ENCODE data around the gene PITPNC1. TPM values are rescaled to one million over a fixed set of nuclear protein-coding genes. Genes with fewer than 3 reads are reported as not detected.
A peak's percentile ranks its signal among the peaks of the same experiment; 100 is the strongest.

Gene PITPNC1
- polyA plus RNA-seq, 1 experiment: 9.1 TPM

GRCh38 chr17:67362173-67362572 is 14.9 kb upstream of the PITPNC1 start:
- Histone ChIP-seq H3K4me3 (ENCODE audit: low read depth, low read length) (no peak overlapping the region), H3K9me3 (ENCODE audit: control insufficient read depth, insufficient read depth, low read length) (no peaks in the 10 kb centered on the region; the same call in 1 of the 2 replicates), H3K27ac (ENCODE audit: low read depth, low read length) (no peak overlapping the region), H3K27me3 (ENCODE audit: control insufficient read depth, insufficient read depth, low read length) (no peaks in the 10 kb centered on the region)
- no peak for TF ChIP-seq CTCF (IDR thresholded peaks at IDR 0.05; ENCODE audit: low read depth, low read length)
- ChIA-PET POLR2A (no interaction called here), CTCF (interaction anchor here (1.3 kb wide), 1 partner anchor 355 kb away, joined by 6 read pairs; the partner anchor contains the start of gene NOL11)
- no peak for DNase-seq (ENCODE audit: low read depth, low spot score)

- Histone ChIP-seq H3K4me3 (ENCODE audit: low read depth, low read length) (peak overlapping the region; percentile 98), H3K9me3 (ENCODE audit: control insufficient read depth, insufficient read depth, low read length) (no peaks in the 10 kb centered on the region; the same call in 1 of the 2 replicates), H3K27ac (ENCODE audit: low read depth, low read length) (no peak overlapping the region), H3K27me3 (ENCODE audit: control insufficient read depth, insufficient read depth, low read length) (no peaks in the 10 kb centered on the region)
- DNase-seq (ENCODE audit: low read depth, low spot score): no peak
- ChIA-PET CTCF (interaction anchor here (1.1 to 3.0 kb wide), 2 partner anchors 10 to 325 kb away, joined by 4 to 15 read pairs; partner anchors contain the start of gene PITPNC1), POLR2A (interaction anchor here (0.5 to 0.7 kb wide), 3 partner anchors 11 to 337 kb away, joined by 3 to 5 read pairs (median 3); no protein-coding TSS in a partner anchor)
- TF ChIP-seq CTCF (IDR thresholded peaks at IDR 0.05; ENCODE audit: low read depth, low read length): no peak
Measured at GRCh38 chr17:67364847-67365737, 12.0 kb upstream of the PITPNC1 start.

GRCh38 chr17:67365738-67366192 is 11.3 kb upstream of the PITPNC1 start:
- POLR2A ChIA-PET: interaction anchor here (0.7 kb wide), 2 partner anchors 10 to 329 kb away, joined by 3 read pairs; no protein-coding TSS in a partner anchor
- Histone ChIP-seq H3K27me3 (ENCODE audit: control insufficient read depth, insufficient read depth, low read length) (no peaks in the 10 kb centered on the region), H3K27ac (ENCODE audit: low read depth, low read length) (peak overlapping the region; percentile 90), H3K4me3 (ENCODE audit: low read depth, low read length) (peak overlapping the region; percentile 98), H3K9me3 (ENCODE audit: control insufficient read depth, insufficient read depth, low read length) (no peaks in the 10 kb centered on the region; the same call in 1 of the 2 replicates)
- CTCF ChIA-PET: interaction anchor here (0.8 to 3.0 kb wide), 3 partner anchors 10 to 324 kb away, joined by 3 to 15 read pairs (median 4); partner anchors contain the start of gene PITPNC1
- no peak for DNase-seq (ENCODE audit: low read depth, low spot score)
- no peak for TF ChIP-seq CTCF (IDR thresholded peaks at IDR 0.05; ENCODE audit: low read depth, low read length)

- ChIA-PET CTCF (interaction anchor here (0.6 to 3.0 kb wide), 4 partner anchors 9 to 270 kb away, joined by 3 to 15 read pairs (median 4); partner anchors contain the start of gene PITPNC1), POLR2A (interaction anchor here (0.7 kb wide), 1 partner anchor 10 kb away, joined by 3 read pairs; no protein-coding TSS in a partner anchor)
- H3K4me3 ChIP-seq (ENCODE audit: low read depth, low read length): peak within 1 kb of the TSS; percentile 98
- DNase-seq (ENCODE audit: low read depth, low spot score): peak; percentile 67
- no peaks in the 10 kb centered on the region for H3K27me3 ChIP-seq (ENCODE audit: control insufficient read depth, insufficient read depth, low read length)
- H3K27ac ChIP-seq (ENCODE audit: low read depth, low read length): peak within 1 kb of the TSS; percentile 90
- no peak for TF ChIP-seq CTCF (IDR thresholded peaks at IDR 0.05; ENCODE audit: low read depth, low read length)
- no peaks in the 10 kb centered on the region; the same call in 1 of the 2 replicates for H3K9me3 ChIP-seq (ENCODE audit: control insufficient read depth, insufficient read depth, low read length)
Measured at GRCh38 chr17:67366193-67367157, 10.6 kb upstream of the PITPNC1 start, which contains the start of gene PSMD12. TSS of gene PSMD12 (minus strand) at chr17:67366577. CDS start at chr17:67366519, 58 bp downstream.
